ENCODE measurements around the gene USP6NL. TPM values are rescaled to one million over a fixed set of nuclear protein-coding genes. Genes with fewer than 3 reads are reported as not detected.

Gene USP6NL
- total and polyA plus RNA-seq, 2 of the 8 experiments (the other 6 are each of a cell fraction or from before 2014, with no cell fraction given), result 10.9 to 28.8 TPM

- H3K18ac ChIP-seq (ENCODE audit: extremely low read depth, low read length), result no peak overlapping the region
- no peak overlapping the region for H3K23ac ChIP-seq (ENCODE audit: insufficient read length)
- H3K4ac ChIP-seq (replicated peaks; ENCODE audit: insufficient read length, low read depth, low read length), result no peak overlapping the region
- no peak for TF ChIP-seq TCF12 (IDR thresholded peaks at IDR 0.05; ENCODE audit: low read depth, low read length)
- no peak overlapping the region for H3K4me2 ChIP-seq (ENCODE audit: insufficient read depth in 1 of 2, low read depth in 2 of 2, low read length in 2 of 2)
- H2BK15ac ChIP-seq (ENCODE audit: low read length), result no peak overlapping the region
- peaks cover 3 to 6% of the 10 kb centered on the region in 2 experiments for H4K20me1 ChIP-seq (replicated peaks in 1 of 2; ENCODE audit: control insufficient read depth in 1 of 2, insufficient read depth in 2 of 2, low read length in 2 of 2)
- CTCF ChIA-PET (ENCODE audit: partially characterized antibody), result interaction anchor here (0.6 kb wide), 1 partner anchor 1213 kb away, joined by 3 read pairs; no protein-coding TSS in a partner anchor
- H3K14ac ChIP-seq (ENCODE audit: insufficient read length), result no peak overlapping the region
- H3K27me3 ChIP-seq (replicated peaks in 1 of 4; ENCODE audit: control insufficient read depth in 3 of 4, extremely low read depth in 1 of 4, insufficient read depth in 3 of 4, low read length in 3 of 4), result no peaks in the 10 kb centered on the region
- no peak overlapping the region for H2BK20ac ChIP-seq (ENCODE audit: low read length)
- H3K79me2 ChIP-seq (ENCODE audit: control insufficient read depth in 1 of 2, insufficient read depth in 2 of 2, low read length in 2 of 2), result peaks cover 0 to 56% of the 10 kb centered on the region in 2 experiments; a peak in 2 of 4 replicates
- WGBS, 2 experiments (ENCODE audit: extremely low coverage in 1 of 2, insufficient coverage in 1 of 2, insufficient read length in 1 of 2, insufficient replicate concordance in 2 of 2, low coverage in 1 of 2, low lambda C conversion rate in 2 of 2, missing lambda C conversion rate in 1 of 2), result 86% methylated on average over 1 of the region's 1 CpG; no CpG with 5 or more reads in 1 of the 2 experiments
- H3K9me3 ChIP-seq (ENCODE audit: insufficient read depth in 2 of 2, low read depth in 1 of 2, low read length in 1 of 2), result no peaks in the 10 kb centered on the region
- peaks cover 0 to 12% (median 5%) of the 10 kb centered on the region in 4 experiments; a peak in 4 of 7 replicates for H3K4me1 ChIP-seq (replicated peaks in 1 of 4; ENCODE audit: control insufficient read depth in 3 of 4, insufficient read depth in 4 of 4, low read length in 3 of 4)
- no peak overlapping the region for H4K8ac ChIP-seq (ENCODE audit: extremely low read depth, insufficient read depth, low read length)
- H3K4me3 ChIP-seq (ENCODE audit: extremely low read depth in 1 of 4, insufficient read depth in 2 of 4, low read depth in 3 of 4, low read length in 4 of 4), result no peak overlapping the region
- no peak overlapping the region for H2AFZ ChIP-seq (ENCODE audit: low read length)
- no peak overlapping the region for H2BK5ac ChIP-seq (ENCODE audit: low read depth, low read length)
- H2BK120ac ChIP-seq (replicated peaks; ENCODE audit: low read depth, low read length), result no peak overlapping the region
- DNase-seq (ENCODE audit: low read depth in 1 of 2, low spot score in 2 of 2) (no peak), FAIRE-seq (no peak)
- POLR2A ChIA-PET (ENCODE audit: partially characterized antibody), result interaction anchor here (0.9 to 1.0 kb wide), 2 partner anchors 14 to 82 kb away, joined by 3 to 8 read pairs; partner anchors contain the start of gene USP6NL
- H3K9ac ChIP-seq (replicated peaks in 1 of 4; ENCODE audit: extremely low read depth in 1 of 4, low read depth in 3 of 4, low read length in 3 of 4), result no peak overlapping the region
- no peak overlapping the region for H4K91ac ChIP-seq (replicated peaks; ENCODE audit: insufficient read length, low read length)
- H3K36me3 ChIP-seq (ENCODE audit: control insufficient read depth in 2 of 4, insufficient read depth in 4 of 4, low read length in 3 of 4), result no peaks in the 10 kb centered on the region; a peak in 2 of 8 replicates
- H2BK12ac ChIP-seq (ENCODE audit: low read depth, low read length), result no peak overlapping the region
- H4K5ac ChIP-seq (ENCODE audit: insufficient read length, low read depth, low read length), result no peak overlapping the region
- H3K23me2 ChIP-seq (ENCODE audit: low read depth, low read length), result no peaks in the 10 kb centered on the region
- no peak overlapping the region for H3K27ac ChIP-seq (ENCODE audit: low read depth, low read length)
- H3K79me1 ChIP-seq (ENCODE audit: low read depth, low read length), result peaks cover 4% of the 10 kb centered on the region; the same call in 1 of the 2 replicates
- H2AK5ac ChIP-seq (ENCODE audit: low read depth, low read length), result no peak overlapping the region
- no peak overlapping the region for H3K56ac ChIP-seq (replicated peaks; ENCODE audit: insufficient read length, low read depth, low read length)
These were observed 82.1 kb downstream of the USP6NL start for GRCh38 chr10:11529276-11529903.
